ENCODE measurements around the gene CNTNAP2. TPM values are rescaled to one million over a fixed set of nuclear protein-coding genes. Genes with fewer than 3 reads are reported as not detected.

CNTNAP2 gene
- total and polyA plus RNA-seq, 9 of the 15 experiments (the other 6 are each of a cell fraction or from before 2014, with no cell fraction given) = 0.04 to 0.62 (median 0.09) TPM; not detected in 4

GRCh38 chr7:147483634-147484292 lies 1367.2 kb downstream of the CNTNAP2 start:
- no peaks in the 10 kb centered on the region for H3K9me1 ChIP-seq (ENCODE audit: control insufficient read depth, insufficient read depth, low read length)
- H2AFZ ChIP-seq (ENCODE audit: low read depth, low read length) = no peak overlapping the region
- WGBS (ENCODE audit: insufficient coverage, low coverage, missing lambda C conversion rate) = under 1% methylated on average over 6 of the region's 6 CpGs
- no peaks in the 10 kb centered on the region for H3K36me3 ChIP-seq (ENCODE audit: control insufficient read depth, insufficient read depth, low read length)
- no peaks in the 10 kb centered on the region for H3K27me3 ChIP-seq (ENCODE audit: control insufficient read depth in 2 of 2, insufficient read depth in 2 of 2, low read length in 2 of 2)
- intact Hi-C loops (cut with micrococcal nuclease) = no loop called here
- H4K20me1 ChIP-seq (replicated peaks; ENCODE audit: control insufficient read depth, insufficient read depth, low read length) = no peaks in the 10 kb centered on the region
- H3K79me2 ChIP-seq (ENCODE audit: control insufficient read depth, insufficient read depth, low read length) = no peaks in the 10 kb centered on the region
- POLR2A ChIA-PET = no interaction called here
- TF ChIP-seq HDAC1 (IDR thresholded peaks at IDR 0.05) = no peak
- in situ Hi-C loops (cut with MboI) = no loop called here
- FAIRE-seq (no peak), DNase-seq (ENCODE audit: extremely low read depth in 1 of 4, low spot score in 3 of 4) (no peak), ATAC-seq (no peak)
- 0 out of 2 replicates have a peak, but pooled peaks cover 1% of the 10 kb centered on the region for H3K9me3 ChIP-seq (replicated peaks; ENCODE audit: control insufficient read depth, insufficient read depth, low read depth, low read length)
- CTCF ChIA-PET (ENCODE audit: low intra/inter-chr PET ratio) = no interaction called here
- H3K4me1 ChIP-seq (replicated peaks in 1 of 2; ENCODE audit: control insufficient read depth in 2 of 2, insufficient read depth in 2 of 2, low read length in 2 of 2) = no peaks in the 10 kb centered on the region
- no peak overlapping the region for H3K4me3 ChIP-seq
- H3K9ac ChIP-seq (ENCODE audit: insufficient read depth in 1 of 2, low read depth in 2 of 2, low read length in 2 of 2) = no peak overlapping the region
- no peak overlapping the region for H3K27ac ChIP-seq (ENCODE audit: extremely low read depth, low read depth, low read length)
- no TSS peak for BruUV-seq (replicated peaks)
- no peak overlapping the region for H3K4me2 ChIP-seq (ENCODE audit: insufficient read depth, low read length)

DNA sequence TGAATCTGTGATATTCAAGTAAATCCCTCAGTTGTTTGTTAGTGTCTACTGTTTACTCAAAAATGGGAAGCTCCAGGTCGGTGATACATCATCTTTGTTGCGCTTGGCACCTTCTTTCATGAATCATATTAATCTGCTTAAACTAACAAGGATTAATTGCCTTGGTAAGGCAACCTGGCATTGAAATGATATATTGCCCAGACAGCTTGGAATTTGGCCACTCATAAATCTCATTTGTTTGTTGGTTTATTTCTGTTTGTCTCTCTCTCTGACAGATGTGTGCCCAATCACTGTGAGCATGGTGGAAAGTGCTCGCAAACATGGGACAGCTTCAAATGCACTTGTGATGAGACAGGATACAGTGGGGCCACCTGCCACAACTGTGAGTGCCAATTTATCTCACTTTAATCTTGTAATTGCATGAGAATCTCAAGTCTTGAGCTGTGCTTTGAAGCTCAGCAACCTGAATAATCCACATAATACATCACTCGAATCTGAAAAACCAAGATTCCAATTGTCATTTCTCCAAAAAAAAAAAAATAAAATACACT lies 1369.1 kb downstream of the CNTNAP2 start:
- FAIRE-seq (no peak), DNase-seq (ENCODE audit: extremely low read depth in 1 of 4, low spot score in 3 of 4) (no peak), ATAC-seq (no peak)
- Histone ChIP-seq H3K4me1 (replicated peaks in 1 of 2; ENCODE audit: control insufficient read depth in 2 of 2, insufficient read depth in 2 of 2, low read length in 2 of 2) (no peaks in the 10 kb centered on the region), H3K79me2 (ENCODE audit: control insufficient read depth, insufficient read depth, low read length) (no peaks in the 10 kb centered on the region), H3K4me2 (ENCODE audit: insufficient read depth, low read length) (no peak overlapping the region), H3K9me1 (ENCODE audit: control insufficient read depth, insufficient read depth, low read length) (no peaks in the 10 kb centered on the region), H3K4me3 (no peak overlapping the region), H3K36me3 (ENCODE audit: control insufficient read depth, insufficient read depth, low read length) (no peaks in the 10 kb centered on the region), H3K27me3 (ENCODE audit: control insufficient read depth in 2 of 2, insufficient read depth in 2 of 2, low read length in 2 of 2) (no peaks in the 10 kb centered on the region), H3K27ac (ENCODE audit: extremely low read depth, low read depth, low read length) (no peak overlapping the region), H3K9me3 (replicated peaks; ENCODE audit: control insufficient read depth, insufficient read depth, low read depth, low read length) (0 out of 2 replicates have a peak, but pooled peaks cover 1% of the 10 kb centered on the region), H4K20me1 (replicated peaks; ENCODE audit: control insufficient read depth, insufficient read depth, low read length) (no peaks in the 10 kb centered on the region), H3K9ac (ENCODE audit: insufficient read depth in 1 of 2, low read depth in 2 of 2, low read length in 2 of 2) (no peak overlapping the region), H2AFZ (ENCODE audit: low read depth, low read length) (no peak overlapping the region)
- no TSS peak for BruUV-seq (replicated peaks)
- POLR2A ChIA-PET = interaction anchor here (0.6 to 0.9 kb wide), 2 partner anchors 12 to 13 kb away, joined by 3 to 4 read pairs; no protein-coding TSS in a partner anchor
- TF ChIP-seq, protein P1, sequence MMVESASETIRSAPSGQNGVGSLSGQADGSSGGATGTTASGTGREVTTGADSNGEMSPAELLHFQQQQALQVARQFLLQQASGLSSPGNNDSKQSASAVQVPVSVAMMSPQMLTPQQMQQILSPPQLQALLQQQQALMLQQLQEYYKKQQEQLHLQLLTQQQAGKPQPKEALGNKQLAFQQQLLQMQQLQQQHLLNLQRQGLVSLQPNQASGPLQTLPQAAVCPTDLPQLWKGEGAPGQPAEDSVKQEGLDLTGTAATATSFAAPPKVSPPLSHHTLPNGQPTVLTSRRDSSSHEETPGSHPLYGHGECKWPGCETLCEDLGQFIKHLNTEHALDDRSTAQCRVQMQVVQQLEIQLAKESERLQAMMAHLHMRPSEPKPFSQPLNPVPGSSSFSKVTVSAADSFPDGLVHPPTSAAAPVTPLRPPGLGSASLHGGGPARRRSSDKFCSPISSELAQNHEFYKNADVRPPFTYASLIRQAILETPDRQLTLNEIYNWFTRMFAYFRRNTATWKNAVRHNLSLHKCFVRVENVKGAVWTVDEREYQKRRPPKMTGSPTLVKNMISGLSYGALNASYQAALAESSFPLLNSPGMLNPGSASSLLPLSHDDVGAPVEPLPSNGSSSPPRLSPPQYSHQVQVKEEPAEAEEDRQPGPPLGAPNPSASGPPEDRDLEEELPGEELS (CRISPR knock-in tag; IDR thresholded peaks at IDR 0.05; ENCODE audit: borderline replicate concordance) = no peak
- TF ChIP-seq ZFP91 (CRISPR knock-in tag; IDR thresholded peaks at IDR 0.05) (no peak), NFRKB (IDR thresholded peaks at IDR 0.05; ENCODE audit: low read depth) (no peak), ZBTB2 (IDR thresholded peaks at IDR 0.05) (no peak), TRIM28 (IDR thresholded peaks at IDR 0.05) (no peak), ZBTB17 (CRISPR knock-in tag; IDR thresholded peaks at IDR 0.05) (no peak), BRD9 (IDR thresholded peaks at IDR 0.05; ENCODE audit: low read depth, partially characterized antibody) (no peak), FOXP1 (CRISPR knock-in tag; IDR thresholded peaks at IDR 0.05) (no peak), FOSL1 (tag; conservative IDR thresholded peaks at IDR 0.05) (no peak)
- WGBS (ENCODE audit: insufficient coverage, low coverage, missing lambda C conversion rate) = 2% methylated on average over 4 of the region's 4 CpGs
- in situ Hi-C loops (cut with MboI) (no loop called here), intact Hi-C loops (cut with micrococcal nuclease) (no loop called here)
- CTCF ChIA-PET (ENCODE audit: low intra/inter-chr PET ratio) = no interaction called here
